Measurements from ENCODE around the gene FKBP1C.
"Not testable (repeated sequence)": the region's sequence is repeated elsewhere in the genome, so short reads cannot be mapped to it uniquely, and the experiment has no call there.

- TF ChIP-seq, protein P1, sequence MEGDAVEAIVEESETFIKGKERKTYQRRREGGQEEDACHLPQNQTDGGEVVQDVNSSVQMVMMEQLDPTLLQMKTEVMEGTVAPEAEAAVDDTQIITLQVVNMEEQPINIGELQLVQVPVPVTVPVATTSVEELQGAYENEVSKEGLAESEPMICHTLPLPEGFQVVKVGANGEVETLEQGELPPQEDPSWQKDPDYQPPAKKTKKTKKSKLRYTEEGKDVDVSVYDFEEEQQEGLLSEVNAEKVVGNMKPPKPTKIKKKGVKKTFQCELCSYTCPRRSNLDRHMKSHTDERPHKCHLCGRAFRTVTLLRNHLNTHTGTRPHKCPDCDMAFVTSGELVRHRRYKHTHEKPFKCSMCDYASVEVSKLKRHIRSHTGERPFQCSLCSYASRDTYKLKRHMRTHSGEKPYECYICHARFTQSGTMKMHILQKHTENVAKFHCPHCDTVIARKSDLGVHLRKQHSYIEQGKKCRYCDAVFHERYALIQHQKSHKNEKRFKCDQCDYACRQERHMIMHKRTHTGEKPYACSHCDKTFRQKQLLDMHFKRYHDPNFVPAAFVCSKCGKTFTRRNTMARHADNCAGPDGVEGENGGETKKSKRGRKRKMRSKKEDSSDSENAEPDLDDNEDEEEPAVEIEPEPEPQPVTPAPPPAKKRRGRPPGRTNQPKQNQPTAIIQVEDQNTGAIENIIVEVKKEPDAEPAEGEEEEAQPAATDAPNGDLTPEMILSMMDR (IDR thresholded peaks at IDR 0.05 in 2 of 3, conservative IDR thresholded peaks at IDR 0.05 in 1 of 3; ENCODE audit: control insufficient read depth in 2 of 3, extremely low read depth in 1 of 3, insufficient read depth in 1 of 3, low read depth in 3 of 3, low read length in 3 of 3): not testable (repeated sequence)
- not testable (repeated sequence) for TF ChIP-seq USF2 (IDR thresholded peaks at IDR 0.05; ENCODE audit: borderline replicate concordance, low read depth, low read length); POLR2A (IDR thresholded peaks at IDR 0.05; ENCODE audit: low read depth, low read length); POLR2AphosphoS5 (IDR thresholded peaks at IDR 0.05; ENCODE audit: low read length); MXI1 (IDR thresholded peaks at IDR 0.05; ENCODE audit: low read depth, low read length); RCOR1 (conservative IDR thresholded peaks at IDR 0.05; ENCODE audit: low read depth, low read length); FOS (IDR thresholded peaks at IDR 0.05; ENCODE audit: borderline replicate concordance, extremely low read depth, insufficient read length); GABPA (IDR thresholded peaks at IDR 0.05; ENCODE audit: low read depth); MEF2A (IDR thresholded peaks at IDR 0.05; ENCODE audit: insufficient read depth, low read depth, low read length); MYC (IDR thresholded peaks at IDR 0.05; ENCODE audit: insufficient read depth, insufficient read length, insufficient replicate concordance, low read length, severe bottlenecking); ATF3 (IDR thresholded peaks at IDR 0.05; ENCODE audit: borderline replicate concordance, extremely low read depth, low read depth, low read length); RAD51 (IDR thresholded peaks at IDR 0.05); CREM (IDR thresholded peaks at IDR 0.05; ENCODE audit: low read depth); FOXK2 (IDR thresholded peaks at IDR 0.05)
Observed at GRCh38 chr6:63225987-63226386, 14.7 kb downstream of the FKBP1C start.

All from GM12878 (cell line).